SU-DHL-6 (cell line): Measurements from ENCODE around the gene COA8.
A peak's percentile ranks its signal among the peaks of the same experiment; 100 is the strongest.

ENCODE experiments used
- H2AFZ ChIP-seq: fragments of 200-600 bp; sonication (generic); 2 replicates; pipeline ENCODE4 v1.6.1; 2014; ENCODE audit warnings: low read depth, mild to moderate bottlenecking, moderate library complexity, mixed read lengths, antibody characterized with exemption, low read length; ENCODE audit not compliant: severe bottlenecking
- H3F3A ChIP-seq: fragments of 200-600 bp; shearing (Covaris generic); 2 replicates; pipeline ENCODE4 v1.6.0; 2016; ENCODE audit warnings: antibody characterized with exemption, mild to moderate bottlenecking; ENCODE audit not compliant: insufficient read depth
- H3K27ac ChIP-seq: fragments of 200-600 bp; sonication (generic); 2 replicates; pipeline ENCODE4 v1.5.1; 2016; ENCODE audit warnings: low read depth, mild to moderate bottlenecking, low read length, moderate library complexity, mixed read lengths
- H3K27me3 ChIP-seq: fragments of 200-600 bp; sonication (generic), shearing (Covaris generic); 2 replicates; pipeline ENCODE4 v1.6.0; 2014; ENCODE audit warnings: mild to moderate bottlenecking, low read length
- H3K36me3 ChIP-seq: fragments of 200-600 bp; sonication (generic); 2 replicates; pipeline ENCODE4 v1.6.1; 2014; ENCODE audit warnings: mild to moderate bottlenecking, low read length, mixed read lengths
- H3K4me2 ChIP-seq: fragments of 300-600, 200-600 bp; shearing (Covaris generic), sonication (generic); 2 replicates; pipeline ENCODE4 v1.6.0; 2014; ENCODE audit warnings: low read length, low read depth, mild to moderate bottlenecking; ENCODE audit not compliant: poor library complexity, severe bottlenecking
- H3K4me3 ChIP-seq: fragments of 200-600 bp; sonication (generic); 2 replicates; pipeline ENCODE4 v1.5.1; 2014; ENCODE audit warnings: antibody characterized with exemption, low read length, mild to moderate bottlenecking, mixed read lengths; ENCODE audit not compliant: insufficient read depth, poor library complexity, severe bottlenecking
- H3K79me2 ChIP-seq: fragments of 200-600 bp; sonication (generic); 2 replicates; pipeline ENCODE4 v1.6.1; 2014; ENCODE audit warnings: mild to moderate bottlenecking, low read length, moderate library complexity; ENCODE audit not compliant: insufficient read depth
- H3K9ac ChIP-seq: fragments of 200-600 bp; sonication (generic); 2 replicates; pipeline ENCODE4 v1.7.0; 2014; ENCODE audit warnings: mild to moderate bottlenecking, low read length
- H3K9me2 ChIP-seq: fragments of 200-600 bp; sonication (generic); replicated peaks from 2 replicates; pipeline ENCODE4 v1.6.1; 2014; ENCODE audit warnings: low read length; ENCODE audit not compliant: insufficient read depth
- H3K9me3 ChIP-seq: fragments of 200-600 bp; sonication (generic); 2 replicates; pipeline ENCODE4 v1.6.1; 2014; ENCODE audit warnings: low read length, mixed read lengths; ENCODE audit not compliant: insufficient read depth
- H4K20me1 ChIP-seq: fragments of 200-600 bp; sonication (generic); 2 replicates; pipeline ENCODE4 v1.6.1; 2014; ENCODE audit warnings: low read depth, mild to moderate bottlenecking, antibody characterized with exemption, low read length, moderate library complexity, mixed read lengths
- EZH2phosphoT487 ChIP-seq: fragments of 200-600 bp; sonication (generic), shearing (Covaris generic); conservative IDR thresholded peaks from 2 replicates; pipeline ENCODE4 v1.6.1; 2018; ENCODE audit warnings: mild to moderate bottlenecking, antibody characterized with exemption, low read length, moderate library complexity, mixed read lengths
- TF ChIP-seq, protein P1 (sequence below): fragments of 200-600 bp; sonication (generic); IDR thresholded peaks from one replicate; pipeline ENCODE4 v1.5.1; 2017; ENCODE audit warnings: antibody characterized with exemption, mild to moderate bottlenecking, low read length, moderate library complexity; ENCODE audit not compliant: insufficient read depth, poor library complexity, severe bottlenecking

The COA8 gene

DNA sequence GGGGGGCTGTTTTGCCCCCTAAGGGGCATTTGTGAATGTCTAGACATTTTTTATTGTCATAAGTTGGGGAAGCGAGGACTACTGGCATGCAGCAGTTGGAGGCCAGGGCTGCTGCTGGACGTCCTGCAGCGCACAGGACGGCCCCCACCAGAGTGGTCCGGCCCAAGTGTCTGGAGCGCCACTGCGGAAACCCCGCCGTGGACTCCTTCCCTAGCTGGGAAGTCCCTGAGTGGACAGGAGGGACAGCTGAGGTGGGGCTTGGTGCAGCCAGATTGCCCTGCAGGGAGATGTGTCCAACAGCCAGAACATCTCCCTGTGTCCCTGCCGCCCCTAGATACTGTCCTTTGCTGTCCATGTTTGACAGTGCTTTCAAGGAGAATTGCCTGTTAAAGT, 45.6 kb upstream of the COA8 start:
- H3F3A ChIP-seq = 0 out of 2 replicates have a peak, but pooled peaks cover 8% of the 10 kb centered on the region
- H3K27me3 ChIP-seq = no peaks in the 10 kb centered on the region
- TF ChIP-seq, protein P1, sequence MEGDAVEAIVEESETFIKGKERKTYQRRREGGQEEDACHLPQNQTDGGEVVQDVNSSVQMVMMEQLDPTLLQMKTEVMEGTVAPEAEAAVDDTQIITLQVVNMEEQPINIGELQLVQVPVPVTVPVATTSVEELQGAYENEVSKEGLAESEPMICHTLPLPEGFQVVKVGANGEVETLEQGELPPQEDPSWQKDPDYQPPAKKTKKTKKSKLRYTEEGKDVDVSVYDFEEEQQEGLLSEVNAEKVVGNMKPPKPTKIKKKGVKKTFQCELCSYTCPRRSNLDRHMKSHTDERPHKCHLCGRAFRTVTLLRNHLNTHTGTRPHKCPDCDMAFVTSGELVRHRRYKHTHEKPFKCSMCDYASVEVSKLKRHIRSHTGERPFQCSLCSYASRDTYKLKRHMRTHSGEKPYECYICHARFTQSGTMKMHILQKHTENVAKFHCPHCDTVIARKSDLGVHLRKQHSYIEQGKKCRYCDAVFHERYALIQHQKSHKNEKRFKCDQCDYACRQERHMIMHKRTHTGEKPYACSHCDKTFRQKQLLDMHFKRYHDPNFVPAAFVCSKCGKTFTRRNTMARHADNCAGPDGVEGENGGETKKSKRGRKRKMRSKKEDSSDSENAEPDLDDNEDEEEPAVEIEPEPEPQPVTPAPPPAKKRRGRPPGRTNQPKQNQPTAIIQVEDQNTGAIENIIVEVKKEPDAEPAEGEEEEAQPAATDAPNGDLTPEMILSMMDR = no peak
- H3K9me2 ChIP-seq = no peaks in the 10 kb centered on the region
- no peak overlapping the region for H3K9ac ChIP-seq
- H2AFZ ChIP-seq = no peak overlapping the region
- no peak overlapping the region for H3K4me2 ChIP-seq
- no peaks in the 10 kb centered on the region for H4K20me1 ChIP-seq
- no peaks in the 10 kb centered on the region for H3K79me2 ChIP-seq
- H3K36me3 ChIP-seq = no peaks in the 10 kb centered on the region
- H3K4me3 ChIP-seq = no peak overlapping the region
- H3K9me3 ChIP-seq = no peaks in the 10 kb centered on the region
- H3K27ac ChIP-seq = no peak overlapping the region

DNA sequence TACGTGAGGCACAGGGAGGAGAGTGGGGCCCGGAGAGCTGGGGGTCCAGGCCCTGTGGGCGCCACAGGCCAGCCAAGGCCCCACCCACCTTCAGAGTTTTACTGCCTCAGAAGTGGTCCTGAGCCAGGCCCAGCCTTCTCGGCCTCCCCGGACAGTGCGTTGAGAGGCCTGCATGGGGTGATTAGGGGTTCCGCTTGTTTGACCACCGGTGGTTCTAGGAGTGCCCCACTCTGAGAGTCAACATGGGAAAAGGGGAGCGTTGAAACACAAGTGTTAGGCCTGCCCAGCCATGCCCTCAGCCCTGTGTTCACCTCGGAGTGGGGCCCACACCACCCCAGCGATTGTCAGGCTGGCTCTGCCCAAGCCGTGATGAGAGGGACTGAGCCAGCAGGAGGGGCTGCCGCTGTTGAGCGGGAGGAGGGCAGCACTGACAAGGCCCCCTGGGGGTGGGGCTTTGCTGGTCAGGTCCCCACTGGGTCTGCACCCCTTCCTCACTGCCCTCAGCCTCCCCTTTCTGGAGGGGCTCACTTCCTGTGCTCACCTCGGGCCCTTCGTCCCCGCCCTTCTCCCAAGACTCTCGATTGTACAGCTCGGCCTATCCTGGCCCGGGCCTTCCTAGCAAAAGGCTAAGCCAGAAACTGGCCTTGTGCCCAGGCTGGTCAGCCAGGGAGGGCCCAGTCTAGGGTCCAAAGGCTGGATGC, 44.9 kb upstream of the COA8 start:
- TF ChIP-seq, protein P1 = no peak
- no peak for TF ChIP-seq EZH2phosphoT487
- Histone ChIP-seq H4K20me1 (no peaks in the 10 kb centered on the region), H3K36me3 (no peaks in the 10 kb centered on the region), H3K9me2 (no peaks in the 10 kb centered on the region), H3K4me2 (no peak overlapping the region), H2AFZ (no peak overlapping the region), H3K27me3 (no peaks in the 10 kb centered on the region), H3K79me2 (no peaks in the 10 kb centered on the region), H3K27ac (no peak overlapping the region), H3F3A (0 out of 2 replicates have a peak, but pooled peaks cover 8% of the 10 kb centered on the region), H3K9ac (no peak overlapping the region), H3K4me3 (no peak overlapping the region), H3K9me3 (no peaks in the 10 kb centered on the region)

DNA sequence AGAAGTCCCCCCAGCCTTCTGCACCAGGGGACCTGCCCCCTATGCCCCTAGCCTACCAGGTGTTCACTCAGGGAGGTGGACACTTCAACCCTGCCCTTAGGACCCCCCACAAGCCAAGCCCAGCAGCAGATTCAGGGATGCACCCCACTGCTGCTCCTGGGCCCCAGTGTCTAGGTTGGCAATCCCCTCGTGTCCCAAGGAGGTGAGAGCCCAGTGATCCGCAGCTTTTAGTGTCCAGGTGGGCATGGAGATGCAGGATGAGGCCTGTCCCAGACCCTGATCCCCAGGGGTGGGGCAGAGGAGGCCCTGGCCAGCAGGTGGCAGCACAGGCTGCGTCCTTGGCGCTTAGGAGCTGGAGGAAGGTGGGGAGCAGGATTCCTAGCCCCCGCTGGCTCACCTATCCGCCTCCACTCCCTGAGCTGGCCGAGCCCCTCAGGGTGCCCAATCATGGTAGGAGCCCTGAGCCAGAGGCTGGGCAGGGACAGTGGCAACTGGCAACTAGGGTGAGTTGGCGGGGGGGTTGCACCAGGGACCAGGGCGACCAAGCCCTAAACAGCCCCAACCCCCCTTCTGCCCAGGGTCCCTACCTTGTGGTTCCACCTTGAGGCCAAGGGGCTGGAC, 44.2 kb upstream of the COA8 start:
- Histone ChIP-seq H3F3A (0 out of 2 replicates have a peak, but pooled peaks cover 8% of the 10 kb centered on the region), H3K9me2 (no peaks in the 10 kb centered on the region), H3K79me2 (no peaks in the 10 kb centered on the region), H3K36me3 (no peaks in the 10 kb centered on the region), H3K4me3 (no peak overlapping the region), H2AFZ (no peak overlapping the region), H3K27me3 (no peaks in the 10 kb centered on the region), H3K9me3 (no peaks in the 10 kb centered on the region), H3K9ac (no peak overlapping the region), H3K4me2 (no peak overlapping the region), H4K20me1 (no peaks in the 10 kb centered on the region), H3K27ac (no peak overlapping the region)
- TF ChIP-seq, protein P1 = peak; percentile 92
- no peak for TF ChIP-seq EZH2phosphoT487
